ENCODE measurements around the gene PWWP3B.

- TF ChIP-seq EZH2 (IDR thresholded peaks at IDR 0.05) (no peak), POLR2AphosphoS5 (IDR thresholded peaks at IDR 0.05; ENCODE audit: borderline replicate concordance, low read depth, low read length) (no peak), FOXP2 (optimal IDR thresholded peaks at IDR 0.05; ENCODE audit: control extremely low read depth, extremely low read length, insufficient read depth) (no peak)
Measured at GRCh38 chrX:106177106-106177981, 9.2 kb downstream of the PWWP3B start.
